Measurements from ENCODE around the gene SFXN5. TPM values are rescaled to one million over a fixed set of nuclear protein-coding genes. Genes with fewer than 3 reads are reported as not detected.
A peak's percentile ranks its signal among the peaks of the same experiment; 100 is the strongest.

Gene SFXN5
- total RNA-seq, 1 donor from 2014 or later: 29.8 TPM

DNA sequence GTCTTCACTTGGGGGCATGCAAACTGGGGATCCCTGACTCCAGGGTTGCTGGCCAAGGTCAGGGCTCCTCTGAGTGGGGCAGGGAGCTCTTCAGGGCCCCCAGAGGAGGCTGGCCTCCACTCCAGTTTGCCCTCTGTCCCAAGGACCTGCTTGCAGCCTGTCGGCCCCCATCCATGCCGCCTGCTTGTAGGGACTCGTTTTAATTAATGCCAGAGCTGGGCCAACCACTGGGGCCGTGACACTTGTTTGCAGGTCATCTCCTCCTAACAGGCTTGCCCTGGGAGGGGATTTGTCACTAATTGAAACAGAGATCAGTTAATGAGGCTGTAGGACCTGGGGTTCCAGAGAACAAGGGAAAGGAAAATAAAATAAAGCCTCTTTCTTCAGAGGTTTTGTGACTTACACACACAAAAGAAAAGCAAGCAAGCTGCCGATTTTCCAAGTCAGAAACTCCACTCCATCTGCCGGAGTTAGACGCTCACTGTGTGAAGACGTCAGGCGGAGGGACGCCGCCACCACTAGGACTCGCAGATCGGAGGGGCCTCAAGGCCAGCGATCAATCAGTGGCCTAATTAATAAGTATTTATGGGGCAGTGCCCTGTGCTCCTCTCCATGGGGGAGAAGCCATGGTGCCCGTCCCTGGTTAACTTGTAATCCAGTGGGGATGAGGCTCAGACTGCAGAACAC is 75.9 kb downstream of the SFXN5 start:
- H3K27me3 Mint-ChIP-seq (ENCODE audit: unreplicated experiment): peaks cover 2% of the 10 kb centered on the region
- peaks cover 7% of the 10 kb centered on the region for H3K36me3 Mint-ChIP-seq (ENCODE audit: low read depth, unreplicated experiment)
- peak overlapping the region; percentile 15 for H3K4me3 Mint-ChIP-seq (ENCODE audit: unreplicated experiment)
- no peak overlapping the region for H3K27ac Mint-ChIP-seq (ENCODE audit: unreplicated experiment)
- DNase-seq (ENCODE audit: low spot score): no peak
- H3K9me3 Mint-ChIP-seq (ENCODE audit: unreplicated experiment): no peaks in the 10 kb centered on the region
- TF ChIP-seq, protein P1, sequence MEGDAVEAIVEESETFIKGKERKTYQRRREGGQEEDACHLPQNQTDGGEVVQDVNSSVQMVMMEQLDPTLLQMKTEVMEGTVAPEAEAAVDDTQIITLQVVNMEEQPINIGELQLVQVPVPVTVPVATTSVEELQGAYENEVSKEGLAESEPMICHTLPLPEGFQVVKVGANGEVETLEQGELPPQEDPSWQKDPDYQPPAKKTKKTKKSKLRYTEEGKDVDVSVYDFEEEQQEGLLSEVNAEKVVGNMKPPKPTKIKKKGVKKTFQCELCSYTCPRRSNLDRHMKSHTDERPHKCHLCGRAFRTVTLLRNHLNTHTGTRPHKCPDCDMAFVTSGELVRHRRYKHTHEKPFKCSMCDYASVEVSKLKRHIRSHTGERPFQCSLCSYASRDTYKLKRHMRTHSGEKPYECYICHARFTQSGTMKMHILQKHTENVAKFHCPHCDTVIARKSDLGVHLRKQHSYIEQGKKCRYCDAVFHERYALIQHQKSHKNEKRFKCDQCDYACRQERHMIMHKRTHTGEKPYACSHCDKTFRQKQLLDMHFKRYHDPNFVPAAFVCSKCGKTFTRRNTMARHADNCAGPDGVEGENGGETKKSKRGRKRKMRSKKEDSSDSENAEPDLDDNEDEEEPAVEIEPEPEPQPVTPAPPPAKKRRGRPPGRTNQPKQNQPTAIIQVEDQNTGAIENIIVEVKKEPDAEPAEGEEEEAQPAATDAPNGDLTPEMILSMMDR (IDR thresholded peaks at IDR 0.05; ENCODE audit: unreplicated experiment): no peak
- no peaks in the 10 kb centered on the region for H3K4me1 Mint-ChIP-seq (ENCODE audit: unreplicated experiment)

DNA sequence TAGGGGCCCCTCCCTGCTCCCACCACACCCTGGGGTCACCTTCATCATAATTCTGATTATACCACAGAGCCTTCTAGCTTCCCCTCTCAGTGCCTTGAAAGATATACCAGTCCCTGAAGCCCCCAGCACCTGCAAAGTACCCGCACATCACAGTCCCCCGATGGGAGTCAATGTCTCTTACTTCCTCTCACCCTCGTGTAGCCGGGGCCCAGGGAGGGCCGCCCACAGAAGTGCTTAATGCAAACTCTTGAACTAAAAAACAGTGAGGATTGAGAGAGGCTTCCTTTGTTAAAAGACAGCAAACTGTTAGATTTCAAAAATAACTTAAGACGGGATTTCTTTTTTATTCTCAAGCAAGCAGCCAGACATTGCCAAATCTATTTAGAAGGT is 76.5 kb downstream of the SFXN5 start:
- no peak overlapping the region for H3K4me3 Mint-ChIP-seq (ENCODE audit: unreplicated experiment)
- no peak for DNase-seq (ENCODE audit: low spot score)
- H3K36me3 Mint-ChIP-seq (ENCODE audit: low read depth, unreplicated experiment): peaks cover 7% of the 10 kb centered on the region
- TF ChIP-seq, protein P1 (IDR thresholded peaks at IDR 0.05; ENCODE audit: unreplicated experiment): no peak
- peaks cover 2% of the 10 kb centered on the region for H3K27me3 Mint-ChIP-seq (ENCODE audit: unreplicated experiment)
- no peaks in the 10 kb centered on the region for H3K4me1 Mint-ChIP-seq (ENCODE audit: unreplicated experiment)
- H3K27ac Mint-ChIP-seq (ENCODE audit: unreplicated experiment): no peak overlapping the region
- no peaks in the 10 kb centered on the region for H3K9me3 Mint-ChIP-seq (ENCODE audit: unreplicated experiment)

DNA sequence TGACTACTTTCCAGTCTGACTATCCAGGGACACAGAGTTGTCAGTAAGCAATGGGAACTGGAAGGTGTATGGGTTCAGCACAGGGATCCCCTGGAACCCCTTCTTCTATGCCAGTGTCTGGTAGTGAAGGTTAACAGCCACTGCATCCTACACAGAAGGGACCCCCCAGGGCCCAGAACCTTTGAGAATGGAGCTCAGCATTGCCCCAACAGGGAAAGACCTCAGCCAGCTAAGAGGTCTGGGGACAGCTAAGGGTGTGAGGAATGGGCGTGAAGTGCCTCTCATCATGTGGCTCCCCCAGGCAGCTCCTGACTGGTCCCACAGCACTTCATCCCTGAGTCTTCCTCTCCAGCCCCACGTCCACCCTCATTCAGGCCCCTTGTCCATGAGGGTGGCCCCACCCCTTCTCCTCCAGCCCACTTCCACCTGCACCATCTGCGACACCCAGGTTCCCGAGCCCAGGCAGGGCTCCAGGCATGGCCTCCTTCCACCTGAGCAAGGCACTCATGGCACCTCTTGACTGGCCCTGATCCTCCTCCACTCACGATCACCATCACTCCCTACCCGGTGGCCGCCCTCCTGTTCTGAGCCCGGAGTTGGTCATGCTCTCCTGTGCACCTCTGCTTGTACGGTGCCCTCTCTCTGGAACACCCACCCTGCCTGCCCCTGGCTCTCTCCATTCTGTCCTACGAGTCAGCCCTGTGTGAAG is 77.1 kb downstream of the SFXN5 start:
- H3K9me3 Mint-ChIP-seq (ENCODE audit: unreplicated experiment): no peaks in the 10 kb centered on the region
- no peaks in the 10 kb centered on the region for H3K4me1 Mint-ChIP-seq (ENCODE audit: unreplicated experiment)

DNA sequence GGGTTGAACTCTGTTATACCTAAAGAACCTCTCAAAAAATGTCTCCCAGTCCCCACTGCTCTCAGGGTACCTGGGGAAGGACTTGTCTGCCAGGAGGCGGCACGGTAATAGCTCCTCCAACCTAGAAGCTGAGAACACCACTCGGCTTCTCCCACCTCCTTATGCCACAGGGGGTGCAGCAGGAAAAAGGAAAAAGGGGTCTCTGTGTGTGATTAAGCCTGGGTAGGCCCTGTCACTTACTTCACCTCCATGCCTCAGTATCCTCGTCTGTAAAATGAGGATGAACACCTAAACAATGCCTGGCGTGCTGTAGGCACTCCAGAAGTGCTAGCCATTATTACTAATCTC is 77.6 kb downstream of the SFXN5 start:
- peaks cover 14% of the 10 kb centered on the region for H3K36me3 Mint-ChIP-seq (ENCODE audit: low read depth, unreplicated experiment)
- peaks cover 3% of the 10 kb centered on the region for H3K27me3 Mint-ChIP-seq (ENCODE audit: unreplicated experiment)
- H3K9me3 Mint-ChIP-seq (ENCODE audit: unreplicated experiment): no peaks in the 10 kb centered on the region
- no peak for DNase-seq (ENCODE audit: low spot score)
- no peak overlapping the region for H3K27ac Mint-ChIP-seq (ENCODE audit: unreplicated experiment)
- H3K4me3 Mint-ChIP-seq (ENCODE audit: unreplicated experiment): no peak overlapping the region
- no peaks in the 10 kb centered on the region for H3K4me1 Mint-ChIP-seq (ENCODE audit: unreplicated experiment)
- TF ChIP-seq, protein P1 (IDR thresholded peaks at IDR 0.05; ENCODE audit: unreplicated experiment): no peak

More for the DNA sequence above, 77.1 kb downstream of the SFXN5 start:
- TF ChIP-seq, protein P1 (IDR thresholded peaks at IDR 0.05; ENCODE audit: unreplicated experiment): no peak
- Mint-ChIP-seq H3K27ac (ENCODE audit: unreplicated experiment) (no peak overlapping the region), H3K27me3 (ENCODE audit: unreplicated experiment) (peaks cover 2% of the 10 kb centered on the region), H3K36me3 (ENCODE audit: low read depth, unreplicated experiment) (peaks cover 9% of the 10 kb centered on the region), H3K4me3 (ENCODE audit: unreplicated experiment) (no peak overlapping the region)
- DNase-seq (ENCODE audit: low spot score): no peak
